Measurements from ENCODE around the gene NAPA. TPM values are rescaled to one million over a fixed set of nuclear protein-coding genes. Genes with fewer than 3 reads are reported as not detected.

The NAPA gene
- total and polyA plus RNA-seq, 2 of the 13 experiments (the other 11 are each of a cell fraction or from before 2014, with no cell fraction given) = 32.6 to 65.9 TPM

DNA sequence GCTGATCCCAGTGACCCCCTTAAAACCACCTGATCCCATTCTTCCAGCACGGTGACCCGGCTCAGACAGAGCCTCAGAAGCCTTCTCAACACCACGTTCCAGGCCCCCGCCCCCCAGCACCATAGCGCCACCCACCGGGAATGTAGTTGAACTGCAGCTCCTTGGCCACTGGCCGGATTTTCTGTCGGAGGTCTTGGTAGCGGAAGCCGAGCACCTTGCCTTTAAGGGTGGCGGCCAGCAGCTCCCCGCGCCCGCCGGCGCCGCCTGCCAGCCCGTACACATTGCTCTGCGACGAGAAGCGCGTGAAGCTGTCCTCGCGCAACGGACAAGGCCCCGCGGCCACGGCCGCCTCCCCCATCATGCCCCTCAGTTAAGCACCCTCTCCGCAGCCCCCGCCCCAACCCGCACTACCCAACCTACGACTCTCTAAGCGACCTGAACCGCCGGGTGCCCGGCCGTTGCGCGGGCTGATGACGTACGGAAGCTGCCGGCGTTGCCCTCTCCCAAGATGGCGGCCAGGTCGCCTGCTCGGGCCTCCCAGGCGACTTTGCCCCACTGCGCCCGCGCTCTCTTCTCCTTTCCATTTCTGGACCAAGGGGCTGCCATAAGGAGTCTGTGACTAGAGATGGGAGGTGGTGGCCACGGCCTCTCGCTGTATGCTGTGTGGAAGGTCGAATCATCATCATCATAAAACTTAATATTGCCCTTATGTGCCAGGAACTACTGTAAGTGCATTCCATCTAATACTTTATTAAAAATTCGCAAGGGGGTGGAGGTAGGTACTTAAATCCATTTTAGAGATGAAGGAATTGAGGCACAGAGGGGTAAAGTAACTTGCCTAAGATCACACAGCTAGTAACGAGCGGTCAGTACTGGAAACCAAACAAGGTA is 30.8 kb downstream of the NAPA start, which contains the start of gene KPTN (continued):
- no peak for TF ChIP-seq ZNF589 (CRISPR knock-in tag; conservative IDR thresholded peaks at IDR 0.05)
- no peak for TF ChIP-seq ZNF720 (CRISPR knock-in tag; IDR thresholded peaks at IDR 0.05)
- TF ChIP-seq, protein P1, sequence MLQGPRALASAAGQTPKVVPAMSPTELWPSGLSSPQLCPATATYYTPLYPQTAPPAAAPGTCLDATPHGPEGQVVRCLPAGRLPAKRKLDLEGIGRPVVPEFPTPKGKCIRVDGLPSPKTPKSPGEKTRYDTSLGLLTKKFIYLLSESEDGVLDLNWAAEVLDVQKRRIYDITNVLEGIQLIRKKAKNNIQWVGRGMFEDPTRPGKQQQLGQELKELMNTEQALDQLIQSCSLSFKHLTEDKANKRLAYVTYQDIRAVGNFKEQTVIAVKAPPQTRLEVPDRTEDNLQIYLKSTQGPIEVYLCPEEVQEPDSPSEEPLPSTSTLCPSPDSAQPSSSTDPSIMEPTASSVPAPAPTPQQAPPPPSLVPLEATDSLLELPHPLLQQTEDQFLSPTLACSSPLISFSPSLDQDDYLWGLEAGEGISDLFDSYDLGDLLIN (CRISPR knock-in tag; IDR thresholded peaks at IDR 0.05; ENCODE audit: borderline replicate concordance) = peak; percentile 72; the same call in 1 of the 2 replicates
- TF ChIP-seq, protein P2, sequence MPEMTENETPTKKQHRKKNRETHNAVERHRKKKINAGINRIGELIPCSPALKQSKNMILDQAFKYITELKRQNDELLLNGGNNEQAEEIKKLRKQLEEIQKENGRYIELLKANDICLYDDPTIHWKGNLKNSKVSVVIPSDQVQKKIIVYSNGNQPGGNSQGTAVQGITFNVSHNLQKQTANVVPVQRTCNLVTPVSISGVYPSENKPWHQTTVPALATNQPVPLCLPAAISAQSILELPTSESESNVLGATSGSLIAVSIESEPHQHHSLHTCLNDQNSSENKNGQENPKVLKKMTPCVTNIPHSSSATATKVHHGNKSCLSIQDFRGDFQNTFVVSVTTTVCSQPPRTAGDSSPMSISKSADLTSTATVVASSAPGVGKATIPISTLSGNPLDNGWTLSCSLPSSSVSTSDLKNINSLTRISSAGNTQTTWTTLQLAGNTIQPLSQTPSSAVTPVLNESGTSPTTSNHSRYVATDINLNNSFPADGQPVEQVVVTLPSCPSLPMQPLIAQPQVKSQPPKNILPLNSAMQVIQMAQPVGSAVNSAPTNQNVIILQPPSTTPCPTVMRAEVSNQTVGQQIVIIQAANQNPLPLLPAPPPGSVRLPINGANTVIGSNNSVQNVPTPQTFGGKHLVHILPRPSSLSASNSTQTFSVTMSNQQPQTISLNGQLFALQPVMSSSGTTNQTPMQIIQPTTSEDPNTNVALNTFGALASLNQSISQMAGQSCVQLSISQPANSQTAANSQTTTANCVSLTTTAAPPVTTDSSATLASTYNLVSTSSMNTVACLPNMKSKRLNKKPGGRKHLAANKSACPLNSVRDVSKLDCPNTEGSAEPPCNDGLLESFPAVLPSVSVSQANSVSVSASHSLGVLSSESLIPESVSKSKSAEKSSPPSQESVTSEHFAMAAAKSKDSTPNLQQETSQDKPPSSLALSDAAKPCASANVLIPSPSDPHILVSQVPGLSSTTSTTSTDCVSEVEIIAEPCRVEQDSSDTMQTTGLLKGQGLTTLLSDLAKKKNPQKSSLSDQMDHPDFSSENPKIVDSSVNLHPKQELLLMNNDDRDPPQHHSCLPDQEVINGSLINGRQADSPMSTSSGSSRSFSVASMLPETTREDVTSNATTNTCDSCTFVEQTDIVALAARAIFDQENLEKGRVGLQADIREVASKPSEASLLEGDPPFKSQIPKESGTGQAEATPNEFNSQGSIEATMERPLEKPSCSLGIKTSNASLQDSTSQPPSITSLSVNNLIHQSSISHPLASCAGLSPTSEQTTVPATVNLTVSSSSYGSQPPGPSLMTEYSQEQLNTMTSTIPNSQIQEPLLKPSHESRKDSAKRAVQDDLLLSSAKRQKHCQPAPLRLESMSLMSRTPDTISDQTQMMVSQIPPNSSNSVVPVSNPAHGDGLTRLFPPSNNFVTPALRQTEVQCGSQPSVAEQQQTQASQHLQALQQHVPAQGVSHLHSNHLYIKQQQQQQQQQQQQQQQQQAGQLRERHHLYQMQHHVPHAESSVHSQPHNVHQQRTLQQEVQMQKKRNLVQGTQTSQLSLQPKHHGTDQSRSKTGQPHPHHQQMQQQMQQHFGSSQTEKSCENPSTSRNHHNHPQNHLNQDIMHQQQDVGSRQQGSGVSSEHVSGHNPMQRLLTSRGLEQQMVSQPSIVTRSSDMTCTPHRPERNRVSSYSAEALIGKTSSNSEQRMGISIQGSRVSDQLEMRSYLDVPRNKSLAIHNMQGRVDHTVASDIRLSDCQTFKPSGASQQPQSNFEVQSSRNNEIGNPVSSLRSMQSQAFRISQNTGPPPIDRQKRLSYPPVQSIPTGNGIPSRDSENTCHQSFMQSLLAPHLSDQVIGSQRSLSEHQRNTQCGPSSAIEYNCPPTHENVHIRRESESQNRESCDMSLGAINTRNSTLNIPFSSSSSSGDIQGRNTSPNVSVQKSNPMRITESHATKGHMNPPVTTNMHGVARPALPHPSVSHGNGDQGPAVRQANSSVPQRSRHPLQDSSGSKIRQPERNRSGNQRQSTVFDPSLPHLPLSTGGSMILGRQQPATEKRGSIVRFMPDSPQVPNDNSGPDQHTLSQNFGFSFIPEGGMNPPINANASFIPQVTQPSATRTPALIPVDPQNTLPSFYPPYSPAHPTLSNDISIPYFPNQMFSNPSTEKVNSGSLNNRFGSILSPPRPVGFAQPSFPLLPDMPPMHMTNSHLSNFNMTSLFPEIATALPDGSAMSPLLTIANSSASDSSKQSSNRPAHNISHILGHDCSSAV (CRISPR knock-in tag; IDR thresholded peaks at IDR 0.05; ENCODE audit: borderline replicate concordance) = no peak
- TF ChIP-seq CBX2 (IDR thresholded peaks at IDR 0.05; ENCODE audit: low read depth, low read length) = no peak
- TF ChIP-seq CBX2 (CRISPR knock-in tag; IDR thresholded peaks at IDR 0.05; ENCODE audit: low read depth) = no peak
- TF ChIP-seq AGO2 (optimal IDR thresholded peaks at IDR 0.05; ENCODE audit: low read depth, low read length) = peak; percentile 84
- peak; percentile 61; the same call in 1 of the 2 replicates for TF ChIP-seq ZMYM4 (CRISPR knock-in tag; IDR thresholded peaks at IDR 0.05)
- TF ChIP-seq, protein P3, sequence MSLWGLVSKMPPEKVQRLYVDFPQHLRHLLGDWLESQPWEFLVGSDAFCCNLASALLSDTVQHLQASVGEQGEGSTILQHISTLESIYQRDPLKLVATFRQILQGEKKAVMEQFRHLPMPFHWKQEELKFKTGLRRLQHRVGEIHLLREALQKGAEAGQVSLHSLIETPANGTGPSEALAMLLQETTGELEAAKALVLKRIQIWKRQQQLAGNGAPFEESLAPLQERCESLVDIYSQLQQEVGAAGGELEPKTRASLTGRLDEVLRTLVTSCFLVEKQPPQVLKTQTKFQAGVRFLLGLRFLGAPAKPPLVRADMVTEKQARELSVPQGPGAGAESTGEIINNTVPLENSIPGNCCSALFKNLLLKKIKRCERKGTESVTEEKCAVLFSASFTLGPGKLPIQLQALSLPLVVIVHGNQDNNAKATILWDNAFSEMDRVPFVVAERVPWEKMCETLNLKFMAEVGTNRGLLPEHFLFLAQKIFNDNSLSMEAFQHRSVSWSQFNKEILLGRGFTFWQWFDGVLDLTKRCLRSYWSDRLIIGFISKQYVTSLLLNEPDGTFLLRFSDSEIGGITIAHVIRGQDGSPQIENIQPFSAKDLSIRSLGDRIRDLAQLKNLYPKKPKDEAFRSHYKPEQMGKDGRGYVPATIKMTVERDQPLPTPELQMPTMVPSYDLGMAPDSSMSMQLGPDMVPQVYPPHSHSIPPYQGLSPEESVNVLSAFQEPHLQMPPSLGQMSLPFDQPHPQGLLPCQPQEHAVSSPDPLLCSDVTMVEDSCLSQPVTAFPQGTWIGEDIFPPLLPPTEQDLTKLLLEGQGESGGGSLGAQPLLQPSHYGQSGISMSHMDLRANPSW (CRISPR knock-in tag; IDR thresholded peaks at IDR 0.05; ENCODE audit: borderline replicate concordance) = peak; percentile 59; the same call in 1 of the 2 replicates
- TF ChIP-seq ZNF678 (CRISPR knock-in tag; IDR thresholded peaks at IDR 0.05) = no peak
- TF ChIP-seq ZNF101 (CRISPR knock-in tag; IDR thresholded peaks at IDR 0.05; ENCODE audit: borderline replicate concordance, low read depth) = no peak
- no peak; the same call in 1 of the 2 replicates for TF ChIP-seq ZNF83 (CRISPR knock-in tag; IDR thresholded peaks at IDR 0.05; ENCODE audit: borderline replicate concordance)
- no peak for TF ChIP-seq ZFAT (CRISPR knock-in tag; conservative IDR thresholded peaks at IDR 0.05)
- TF ChIP-seq, protein P4, sequence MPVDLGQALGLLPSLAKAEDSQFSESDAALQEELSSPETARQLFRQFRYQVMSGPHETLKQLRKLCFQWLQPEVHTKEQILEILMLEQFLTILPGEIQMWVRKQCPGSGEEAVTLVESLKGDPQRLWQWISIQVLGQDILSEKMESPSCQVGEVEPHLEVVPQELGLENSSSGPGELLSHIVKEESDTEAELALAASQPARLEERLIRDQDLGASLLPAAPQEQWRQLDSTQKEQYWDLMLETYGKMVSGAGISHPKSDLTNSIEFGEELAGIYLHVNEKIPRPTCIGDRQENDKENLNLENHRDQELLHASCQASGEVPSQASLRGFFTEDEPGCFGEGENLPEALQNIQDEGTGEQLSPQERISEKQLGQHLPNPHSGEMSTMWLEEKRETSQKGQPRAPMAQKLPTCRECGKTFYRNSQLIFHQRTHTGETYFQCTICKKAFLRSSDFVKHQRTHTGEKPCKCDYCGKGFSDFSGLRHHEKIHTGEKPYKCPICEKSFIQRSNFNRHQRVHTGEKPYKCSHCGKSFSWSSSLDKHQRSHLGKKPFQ (CRISPR knock-in tag; IDR thresholded peaks at IDR 0.05; ENCODE audit: insufficient replicate concordance) = no peak
